ENCODE measurements around the gene SDK2.

The SDK2 gene

GRCh38 chr17:73599599-73599998 lies 44.6 kb downstream of the SDK2 start:
- Mint-ChIP-seq H3K9me3 (peaks cover 0 to 7% of the 10 kb centered on the region in 2 donors), H3K4me1 (peaks cover 47 to 59% of the 10 kb centered on the region in 2 donors), H3K36me3 (peaks cover 7 to 10% of the 10 kb centered on the region in 2 donors), H3K4me3 (no peak overlapping the region), H3K27me3 (no peaks in the 10 kb centered on the region), H3K27ac (peak overlapping the region; percentile 62)
- ATAC-seq (replicated peaks) (no peak), DNase-seq (no peak)

DNA sequence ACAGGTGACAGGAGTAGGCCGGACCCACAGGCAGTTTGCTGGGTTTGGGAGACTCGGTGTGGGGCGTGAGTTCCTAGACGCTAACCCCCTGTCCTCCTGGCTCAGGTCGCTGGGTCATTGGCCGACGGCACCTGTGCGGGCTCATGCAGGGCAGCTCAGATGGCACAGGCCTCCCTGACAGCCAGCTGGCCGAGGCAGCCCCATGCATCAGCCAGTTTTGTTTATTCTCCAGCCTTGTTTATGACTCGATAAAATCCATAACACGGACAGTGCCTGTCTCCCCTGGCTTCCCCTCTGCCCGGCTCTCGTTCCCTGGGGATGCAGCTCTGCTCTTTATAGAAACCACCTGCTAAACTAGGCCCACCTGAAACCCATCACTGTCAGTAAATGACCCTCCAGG lies 46.0 kb downstream of the SDK2 start:
- no peak for DNase-seq
- ATAC-seq (replicated peaks), result peak in 1 of 2 donors; percentile 29
- Mint-ChIP-seq H3K27ac (peak overlapping the region; percentile 86), H3K36me3 (peaks cover 4% of the 10 kb centered on the region in 2 donors), H3K4me3 (peak overlapping the region in 1 of 2 donors; percentile 46), H3K27me3 (no peaks in the 10 kb centered on the region), H3K4me1 (peaks cover 53 to 68% of the 10 kb centered on the region in 2 donors), H3K9me3 (peaks cover 0 to 3% of the 10 kb centered on the region in 2 donors)

DNA sequence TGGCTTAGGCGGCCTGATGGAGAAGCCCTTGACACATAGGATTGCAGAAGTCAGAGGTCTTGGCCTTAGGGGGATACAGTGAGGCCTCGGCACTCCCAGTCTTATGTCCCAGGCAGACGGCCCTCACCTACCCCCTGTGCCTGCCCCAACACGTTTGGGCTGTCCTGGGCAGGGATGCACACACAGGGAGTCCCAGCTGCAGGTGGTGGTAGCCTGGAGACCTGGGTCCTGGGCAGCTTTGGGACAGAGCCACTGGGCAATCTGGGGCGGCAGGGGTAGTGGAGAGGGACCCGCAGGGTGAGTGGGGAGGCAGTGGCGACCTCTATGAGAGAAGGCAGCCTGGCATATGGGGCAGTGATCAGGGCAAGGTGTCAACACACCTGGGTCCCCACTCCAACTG lies 48.3 kb downstream of the SDK2 start:
- peak overlapping the region; percentile 77 for H3K27ac Mint-ChIP-seq
- H3K36me3 Mint-ChIP-seq, result no peaks in the 10 kb centered on the region
- no peak for ATAC-seq (replicated peaks)
- no peaks in the 10 kb centered on the region for H3K9me3 Mint-ChIP-seq
- H3K4me1 Mint-ChIP-seq, result peaks cover 72 to 91% of the 10 kb centered on the region in 2 donors
- H3K27me3 Mint-ChIP-seq, result no peaks in the 10 kb centered on the region
- no peak overlapping the region for H3K4me3 Mint-ChIP-seq
- no peak for DNase-seq

GRCh38 chr17:73595479-73595878 lies 48.8 kb downstream of the SDK2 start:
- ATAC-seq (replicated peaks), result peak; percentile 56 to 59
- peak; percentile 42 for DNase-seq

DNA sequence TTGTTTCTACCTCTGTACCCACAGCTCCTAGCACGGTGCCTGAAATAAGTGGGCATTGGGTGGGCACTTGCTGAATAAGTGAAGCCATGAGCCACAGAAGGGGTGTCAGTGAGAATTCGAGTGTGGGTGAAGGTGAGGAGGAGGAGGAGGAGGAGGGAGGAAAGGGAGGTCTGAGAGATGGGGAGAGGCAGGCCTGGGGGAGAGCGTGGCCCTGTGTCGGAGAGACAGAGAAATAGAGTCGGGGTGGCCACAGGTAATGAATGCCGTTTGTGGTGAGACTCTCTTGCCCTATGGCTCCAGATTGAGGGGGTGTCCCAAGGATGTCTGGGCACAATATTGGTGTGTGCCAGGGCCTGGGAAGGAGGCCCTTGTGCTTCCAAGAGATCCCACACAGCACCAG lies 49.2 kb downstream of the SDK2 start:
- no peak overlapping the region for H3K4me3 Mint-ChIP-seq
- H3K36me3 Mint-ChIP-seq, result no peaks in the 10 kb centered on the region
- ATAC-seq (replicated peaks), result no peak
- peak overlapping the region; percentile 77 for H3K27ac Mint-ChIP-seq
- no peaks in the 10 kb centered on the region for H3K27me3 Mint-ChIP-seq
- H3K9me3 Mint-ChIP-seq, result no peaks in the 10 kb centered on the region
- peaks cover 74 to 98% of the 10 kb centered on the region in 2 donors for H3K4me1 Mint-ChIP-seq
- DNase-seq, result no peak

More at GRCh38 chr17:73595479-73595878, 48.8 kb downstream of the SDK2 start:
- Mint-ChIP-seq H3K36me3 (no peaks in the 10 kb centered on the region), H3K27ac (peak overlapping the region; percentile 77), H3K4me1 (peaks cover 72 to 94% of the 10 kb centered on the region in 2 donors), H3K9me3 (no peaks in the 10 kb centered on the region), H3K27me3 (no peaks in the 10 kb centered on the region), H3K4me3 (no peak overlapping the region)

GRCh38 chr17:73594598-73594997 lies 49.6 kb downstream of the SDK2 start:
- ATAC-seq (replicated peaks) (no peak), DNase-seq (no peak)
- Mint-ChIP-seq H3K4me1 (peaks cover 77 to 98% of the 10 kb centered on the region in 2 donors), H3K4me3 (no peak overlapping the region), H3K9me3 (no peaks in the 10 kb centered on the region), H3K27ac (peak overlapping the region; percentile 85), H3K36me3 (no peaks in the 10 kb centered on the region), H3K27me3 (no peaks in the 10 kb centered on the region)

DNA sequence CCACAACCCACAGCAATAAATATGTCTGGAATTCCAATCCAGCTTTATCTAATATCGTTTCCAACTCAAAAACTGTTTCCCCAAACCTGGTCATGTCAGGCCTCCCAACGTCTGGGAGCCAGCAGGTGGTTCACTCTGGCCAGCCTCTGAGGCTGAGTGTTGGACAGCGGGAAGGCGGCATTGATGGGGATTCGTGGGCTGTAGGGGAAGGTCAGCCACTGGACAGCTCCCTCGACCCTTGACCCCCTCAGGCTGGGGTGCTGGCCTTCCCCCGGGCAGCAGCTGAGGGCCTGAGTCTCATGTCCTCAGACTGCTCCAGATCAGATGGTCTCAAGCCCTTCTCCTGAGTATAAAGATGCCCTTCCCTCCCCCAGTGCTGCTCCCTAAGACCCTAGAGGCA lies 50.2 kb downstream of the SDK2 start:
- Mint-ChIP-seq H3K4me1 (peaks cover 80 to 99% of the 10 kb centered on the region in 2 donors), H3K36me3 (no peaks in the 10 kb centered on the region), H3K4me3 (no peak overlapping the region), H3K27ac (peak overlapping the region; percentile 85), H3K27me3 (no peaks in the 10 kb centered on the region), H3K9me3 (no peaks in the 10 kb centered on the region)
- DNase-seq (no peak), ATAC-seq (replicated peaks) (no peak)

DNA sequence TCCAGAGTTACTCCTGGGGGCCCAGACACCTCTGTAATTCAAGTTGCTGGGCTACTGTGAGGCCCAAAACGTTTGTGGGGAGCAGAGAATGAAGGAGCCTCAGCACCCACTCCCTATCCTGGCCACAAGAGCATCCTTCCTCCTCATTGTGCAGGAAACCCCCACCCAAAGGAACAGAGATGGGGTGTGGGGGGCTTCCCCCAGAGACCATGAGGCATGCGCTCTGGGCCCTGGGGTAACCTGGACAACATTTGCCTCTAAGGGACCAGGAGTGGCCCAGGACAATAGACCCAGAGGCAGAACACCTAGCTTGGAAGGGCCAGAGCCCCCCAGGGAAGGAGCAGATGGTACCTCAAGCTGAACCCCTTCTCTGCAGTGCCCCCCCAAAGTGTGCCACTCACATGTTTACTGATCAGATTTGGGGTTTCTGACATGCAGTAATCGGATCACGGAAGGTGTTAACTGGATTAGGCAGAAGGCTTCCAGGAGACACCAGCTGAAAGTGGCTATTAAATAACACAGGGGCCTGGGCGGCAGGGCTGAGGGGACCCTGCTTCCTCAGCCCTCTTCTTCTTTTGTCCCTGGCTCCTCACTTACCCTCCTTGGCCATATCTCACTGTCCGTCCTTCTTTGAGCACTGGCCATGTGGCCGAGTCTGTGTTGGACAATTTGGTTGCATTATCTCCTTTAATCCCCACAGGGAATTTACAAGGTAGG lies 50.8 kb downstream of the SDK2 start:
- Mint-ChIP-seq H3K27ac (peak overlapping the region; percentile 94), H3K4me3 (peak overlapping the region in 1 of 2 donors; percentile 46)

GRCh38 chr17:73592501-73592961 lies 51.7 kb downstream of the SDK2 start:
- Mint-ChIP-seq H3K9me3 (no peaks in the 10 kb centered on the region), H3K27me3 (no peaks in the 10 kb centered on the region)
- no peak for ATAC-seq (replicated peaks)

More for the DNA sequence above, 50.8 kb downstream of the SDK2 start:
- no peaks in the 10 kb centered on the region for H3K36me3 Mint-ChIP-seq
- H3K27me3 Mint-ChIP-seq, result no peaks in the 10 kb centered on the region
- no peaks in the 10 kb centered on the region for H3K9me3 Mint-ChIP-seq
- H3K4me1 Mint-ChIP-seq, result peaks cover 79 to 99% of the 10 kb centered on the region in 2 donors
- ATAC-seq (replicated peaks) (no peak), DNase-seq (no peak)

GRCh38 chr17:73592079-73592415 lies 52.2 kb downstream of the SDK2 start:
- ATAC-seq (replicated peaks), result peak in 1 of 2 donors; percentile 18

More at GRCh38 chr17:73592501-73592961, 51.7 kb downstream of the SDK2 start:
- no peaks in the 10 kb centered on the region for H3K36me3 Mint-ChIP-seq
- peak overlapping the region; percentile 39 to 75 for H3K4me3 Mint-ChIP-seq
- DNase-seq, result no peak
- peaks cover 77 to 97% of the 10 kb centered on the region in 2 donors for H3K4me1 Mint-ChIP-seq
- H3K27ac Mint-ChIP-seq, result peak overlapping the region; percentile 94

DNA sequence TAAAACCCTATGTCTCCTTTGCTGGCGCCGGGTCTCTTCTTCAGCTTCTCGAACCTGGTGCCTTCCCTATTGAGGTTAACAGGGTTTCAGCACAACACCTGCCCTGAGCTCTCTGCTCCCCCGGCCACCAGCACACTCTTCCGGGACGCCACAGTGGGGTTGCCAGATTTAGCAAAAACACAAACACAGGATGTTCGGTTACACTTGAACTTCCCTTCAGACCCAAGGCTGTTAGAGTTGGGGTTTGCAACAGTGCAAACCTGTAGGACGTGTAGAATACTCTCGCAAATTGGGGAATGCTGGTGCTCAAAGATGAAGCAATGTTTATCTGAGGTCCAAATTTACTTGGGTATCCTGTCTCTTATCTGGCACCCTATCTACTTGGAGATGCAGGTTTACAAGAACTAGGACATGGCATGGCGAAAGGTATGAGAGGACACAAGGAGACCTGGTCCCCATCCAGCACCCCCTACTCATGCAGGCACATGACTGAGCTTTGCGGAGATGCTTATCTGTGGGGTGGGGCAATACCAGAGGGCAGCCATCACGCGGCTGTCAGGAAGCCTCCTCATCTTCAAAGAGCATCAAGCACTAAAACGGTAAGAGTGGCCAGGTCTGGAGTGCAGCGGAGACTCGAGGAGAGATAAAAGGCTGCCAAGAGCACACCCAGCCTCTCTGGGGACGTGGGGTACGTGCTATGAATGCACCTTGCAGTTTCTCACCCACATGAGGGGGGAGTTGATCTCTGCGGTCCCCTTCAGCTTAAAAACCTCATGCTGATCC lies 52.8 kb downstream of the SDK2 start:
- H3K27ac Mint-ChIP-seq, result peak overlapping the region; percentile 94
- H3K4me3 Mint-ChIP-seq, result peak overlapping the region; percentile 75
- ATAC-seq (replicated peaks), result peak; percentile 70 to 80
- no peaks in the 10 kb centered on the region for H3K36me3 Mint-ChIP-seq
- H3K4me1 Mint-ChIP-seq, result peaks cover 79 to 97% of the 10 kb centered on the region in 2 donors
- no peaks in the 10 kb centered on the region for H3K9me3 Mint-ChIP-seq
- peak; percentile 37 for DNase-seq
- H3K27me3 Mint-ChIP-seq, result no peaks in the 10 kb centered on the region

More at GRCh38 chr17:73592079-73592415, 52.2 kb downstream of the SDK2 start:
- H3K36me3 Mint-ChIP-seq, result no peaks in the 10 kb centered on the region
- H3K4me3 Mint-ChIP-seq, result peak overlapping the region; percentile 75
- H3K27me3 Mint-ChIP-seq, result no peaks in the 10 kb centered on the region
- DNase-seq, result no peak
- peaks cover 79 to 97% of the 10 kb centered on the region in 2 donors for H3K4me1 Mint-ChIP-seq
- no peaks in the 10 kb centered on the region for H3K9me3 Mint-ChIP-seq
- peak overlapping the region; percentile 94 for H3K27ac Mint-ChIP-seq

GRCh38 chr17:73589363-73589980 lies 54.8 kb downstream of the SDK2 start:
- H3K4me1 Mint-ChIP-seq, result peaks cover 75 to 97% of the 10 kb centered on the region in 2 donors
- H3K4me3 Mint-ChIP-seq, result no peak overlapping the region
- DNase-seq (no peak), ATAC-seq (replicated peaks) (no peak)
- peak overlapping the region; percentile 71 for H3K27ac Mint-ChIP-seq
- no peaks in the 10 kb centered on the region for H3K36me3 Mint-ChIP-seq
- no peaks in the 10 kb centered on the region for H3K9me3 Mint-ChIP-seq
- no peaks in the 10 kb centered on the region for H3K27me3 Mint-ChIP-seq

DNA sequence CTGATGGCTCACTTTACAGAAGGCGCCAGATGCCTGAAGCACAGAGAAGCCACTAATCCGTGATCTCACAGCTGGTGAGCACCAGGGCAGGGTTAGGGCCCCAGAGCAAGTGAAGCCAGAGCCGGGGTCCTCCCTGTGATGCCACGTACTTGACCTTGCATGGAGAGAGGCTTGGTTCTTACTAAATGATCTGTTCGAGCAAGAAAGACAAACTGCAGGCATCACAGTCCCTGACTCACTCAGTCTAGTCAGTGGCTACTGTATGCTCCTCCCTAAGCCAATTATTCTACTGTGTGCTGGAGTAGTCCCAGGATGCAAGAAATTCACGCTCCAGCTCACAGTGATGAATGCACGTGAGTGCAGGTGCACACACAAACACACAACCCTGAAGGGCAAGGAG lies 55.4 kb downstream of the SDK2 start:
- no peak overlapping the region for H3K4me3 Mint-ChIP-seq
- ATAC-seq (replicated peaks) (peak in 1 of 2 donors; percentile 13), DNase-seq (no peak)
- H3K9me3 Mint-ChIP-seq, result no peaks in the 10 kb centered on the region
- peaks cover 70 to 93% of the 10 kb centered on the region in 2 donors for H3K4me1 Mint-ChIP-seq
- peak overlapping the region; percentile 68 for H3K27ac Mint-ChIP-seq
- H3K27me3 Mint-ChIP-seq, result no peaks in the 10 kb centered on the region
- no peaks in the 10 kb centered on the region for H3K36me3 Mint-ChIP-seq

GRCh38 chr17:73588301-73588846 lies 55.9 kb downstream of the SDK2 start:
- Mint-ChIP-seq H3K27me3 (no peaks in the 10 kb centered on the region), H3K27ac (no peak overlapping the region), H3K9me3 (no peaks in the 10 kb centered on the region), H3K4me1 (peaks cover 68 to 92% of the 10 kb centered on the region in 2 donors), H3K36me3 (no peaks in the 10 kb centered on the region), H3K4me3 (no peak overlapping the region)
- DNase-seq, result no peak
- peak; percentile 17 to 31 for ATAC-seq (replicated peaks)

All from stimulated activated naive B cell treated with anti-CD40 and anti-IgM and Interleukin-4, amounts not matched to agents 10 μg/mL and 1 μg/mL and 100 μg/mL, for 72 hours (primary cell).